HCT116 (cell line): Measurements from ENCODE around the gene ITGB1BP1. TPM values are rescaled to one million over a fixed set of nuclear protein-coding genes. Genes with fewer than 3 reads are reported as not detected.

Experiments
- ATAC-seq: fragments of 200-7000 bp; cut with Tn5 transposase; 2 replicates; pipeline ENCODE4 v1.9.1; 2020; ENCODE audit warnings: mild to moderate bottlenecking, moderate library complexity
- BruUV-seq: library from RNA; stranded (reverse); fragments of 400-500 nt; replicated peaks from 2 replicates; lab custom pipeline; 2021; lab: Mats Ljungman, UMichigan
- CTCF ChIA-PET: fragments of 300-600 bp; sonication (Branson Sonifier 250); formaldehyde crosslinking; loops from one replicate; lab custom pipeline; 2021; ENCODE audit warnings: antibody characterized with exemption; lab: Charles Lee
- POLR2A ChIA-PET: fragments of 300-600, 350-600 bp; sonication (Branson Sonifier 250); formaldehyde crosslinking; loops from one replicate; lab custom pipeline; 2021; ENCODE audit warnings: antibody characterized with exemption; lab: Charles Lee
- RAD21 ChIA-PET, 2 experiments: fragments of 300-600 bp; sonication (Branson Sonifier 250); formaldehyde crosslinking; loops; one replicate each; lab custom pipeline; 2023; ENCODE audit warnings: low total read pairs in 2 of 2; ENCODE audit not compliant: uncharacterized antibody in 2 of 2, unreplicated experiment in 2 of 2, low non-redundant PET in 1 of 2; lab: Charles Lee
- DNase-seq: peaks from one replicate; pipeline ENCODE4 v3.0.0-alpha.2; 2010; ENCODE audit warnings: low read depth, low spot score
- H2AFZ ChIP-seq: fragments of 200-600 bp; shearing (Covaris generic), sonication (generic); 2 replicates; pipeline ENCODE4 v1.6.1; 2017; ENCODE audit warnings: low read depth, mixed run types, mixed read lengths, antibody characterized with exemption, low read length; ENCODE audit not compliant: poor library complexity, severe bottlenecking
- H3K27ac ChIP-seq: 2 replicates; pipeline ENCODE4 v1.5.1; 2012; ENCODE audit warnings: low read depth, low read length
- H3K27me3 ChIP-seq: fragments of 200-600 bp; sonication (generic); 2 replicates; pipeline ENCODE4 v1.6.1; 2016; ENCODE audit warnings: mixed run types, low read length, mixed read lengths; ENCODE audit not compliant: insufficient read depth
- H3K36me3 ChIP-seq, 2 experiments: fragments of 200-500 bp in 1 of 2; fragments of 200-600 bp in 1 of 2; sonication (Bioruptor generic) in 1 of 2; sonication (generic) in 1 of 2; 2 replicates each; pipeline versions ENCODE4 v1.5.1 to v1.6.1; 2014 to 2016; ENCODE audit warnings: low read length in 2 of 2, inconsistent platforms in 1 of 2, mixed read lengths in 1 of 2, mixed run types in 1 of 2; ENCODE audit not compliant: insufficient read depth in 2 of 2, control insufficient read depth in 1 of 2
- H3K4me1 ChIP-seq, 2 experiments: fragments of 200-600 bp in 1 of 2; sonication (generic) in 1 of 2; 2 replicates each; pipeline versions ENCODE4 v1.5.1 to v1.6.1; 2012 to 2017; ENCODE audit warnings: low read length in 2 of 2, inconsistent platforms in 1 of 2, mild to moderate bottlenecking in 1 of 2, mixed read lengths in 1 of 2, mixed run types in 1 of 2, moderate library complexity in 1 of 2; ENCODE audit not compliant: insufficient read depth in 2 of 2, control insufficient read depth in 1 of 2
- H3K4me2 ChIP-seq: fragments of 200-600 bp; sonication (generic); 2 replicates; pipeline ENCODE4 v1.6.1; 2017; ENCODE audit warnings: mixed run types, low read length, mixed read lengths
- H3K4me3 ChIP-seq, 2 experiments: fragments of 200-600 bp in 1 of 2; sonication (generic) in 1 of 2; replicated peaks in 1 of 2; 2 replicates each; pipeline ENCODE4 v1.5.1; 2011 to 2016; ENCODE audit warnings: low read length in 2 of 2, control low read depth in 1 of 2, low read depth in 1 of 2, mild to moderate bottlenecking in 1 of 2, mixed read lengths in 1 of 2, mixed run types in 1 of 2
- H3K79me2 ChIP-seq: fragments of 200-600 bp; sonication (generic); 2 replicates; pipeline ENCODE4 v1.6.1; 2017; ENCODE audit warnings: mild to moderate bottlenecking, mixed run types, low read length, moderate library complexity, mixed read lengths; ENCODE audit not compliant: insufficient read depth
- H3K9ac ChIP-seq: fragments of 200-600 bp; sonication (generic); 2 replicates; pipeline ENCODE4 v1.6.1; 2016; ENCODE audit warnings: low read length, mixed read lengths
- H3K9me2 ChIP-seq: fragments of 200-600 bp; sonication (generic), shearing (Covaris generic); 2 replicates; pipeline ENCODE4 v1.6.1; 2017; ENCODE audit warnings: mixed run types, mild to moderate bottlenecking, moderate library complexity; ENCODE audit not compliant: insufficient read depth
- H3K9me3 ChIP-seq, 2 experiments: fragments of 200-500 bp in 1 of 2; fragments of 200-600 bp in 1 of 2; sonication (Bioruptor generic) in 1 of 2; sonication (generic) in 1 of 2; 2 replicates each; pipeline ENCODE4 v1.6.1; 2014 to 2017; ENCODE audit warnings: low read length in 2 of 2, mixed read lengths in 2 of 2, inconsistent platforms in 1 of 2, low read depth in 1 of 2, mild to moderate bottlenecking in 1 of 2, mixed run types in 1 of 2, moderate library complexity in 1 of 2; ENCODE audit not compliant: control insufficient read depth in 1 of 2, insufficient read depth in 1 of 2
- H4K20me1 ChIP-seq: fragments of 200-600 bp; sonication (generic), shearing (Covaris generic); 2 replicates; pipeline ENCODE4 v1.6.1; 2017; ENCODE audit warnings: mixed run types, mild to moderate bottlenecking, moderate library complexity; ENCODE audit not compliant: insufficient read depth
- ATF3 ChIP-seq: IDR thresholded peaks from 2 replicates; pipeline ENCODE4 v1.6.1; 2012
- CEBPB ChIP-seq: IDR thresholded peaks from 2 replicates; pipeline ENCODE4 v1.6.1; 2012; ENCODE audit warnings: low read depth
- EGR1 ChIP-seq: IDR thresholded peaks from 2 replicates; pipeline ENCODE4 v1.6.1; 2012; ENCODE audit warnings: low read depth
- ELF1 ChIP-seq: IDR thresholded peaks from 2 replicates; pipeline ENCODE4 v1.6.1; 2012; ENCODE audit warnings: low read depth, borderline replicate concordance
- JUND ChIP-seq: IDR thresholded peaks from 2 replicates; pipeline ENCODE4 v1.6.1; 2012
- MAX ChIP-seq: IDR thresholded peaks from 2 replicates; pipeline ENCODE4 v1.6.1; 2012
- POLR2AphosphoS5 ChIP-seq: IDR thresholded peaks from 2 replicates; pipeline ENCODE4 v1.6.1; 2011; ENCODE audit warnings: mild to moderate bottlenecking, low read depth, low read length, moderate library complexity
- RAD21 ChIP-seq: IDR thresholded peaks from 2 replicates; pipeline ENCODE4 v1.6.1; 2012; ENCODE audit warnings: low read depth, mild to moderate bottlenecking
- REST ChIP-seq: IDR thresholded peaks from 2 replicates; pipeline ENCODE4 v1.6.1; 2012; ENCODE audit warnings: low read depth
- SIN3A ChIP-seq: IDR thresholded peaks from 2 replicates; pipeline ENCODE4 v1.6.1; 2012; ENCODE audit warnings: low read depth
- SP1 ChIP-seq: IDR thresholded peaks from 2 replicates; pipeline ENCODE4 v1.6.1; 2012; ENCODE audit warnings: low read depth
- TCF7L2 ChIP-seq: IDR thresholded peaks from 2 replicates; pipeline ENCODE4 v1.7.0; 2011; ENCODE audit warnings: borderline replicate concordance, inconsistent platforms; ENCODE audit not compliant: insufficient read depth, insufficient read length; ENCODE audit errors: extremely low read depth
- YY1 ChIP-seq: IDR thresholded peaks from 2 replicates; pipeline ENCODE4 v1.6.1; 2011; ENCODE audit warnings: low read length, low read depth, moderate library complexity, mild to moderate bottlenecking; ENCODE audit not compliant: insufficient replicate concordance; ENCODE audit errors: extremely low read depth
- ZBTB33 ChIP-seq: IDR thresholded peaks from 2 replicates; pipeline ENCODE4 v1.6.1; 2011; ENCODE audit warnings: mild to moderate bottlenecking, low read length, moderate library complexity; ENCODE audit not compliant: insufficient replicate concordance; ENCODE audit errors: extremely low read depth
- ZNF274 ChIP-seq: fragments of 200-500 bp; sonication (Bioruptor generic); IDR thresholded peaks from 2 replicates; pipeline ENCODE4 v1.6.1; 2014; ENCODE audit warnings: mild to moderate bottlenecking, low read depth, low read length, inconsistent platforms
- intact Hi-C: fragments of 100-400 bp; cut with micrococcal nuclease; formaldehyde crosslinking; loops from 2 replicates; pipeline ENCODE4 v1.10.0; 2022
- total RNA-seq: library from RNA; stranded (reverse); gene quantifications from one replicate; pipeline ENCODE4 v1.2.1, GENCODE V29; 2021; ENCODE audit not compliant: unreplicated experiment

Gene ITGB1BP1
- total RNA-seq, 1 experiment from 2014 or later, result 86.9 TPM

- ChIA-PET POLR2A (no interaction called here), CTCF (no interaction called here), RAD21 (no interaction called here)
- Histone ChIP-seq H3K36me3 (peaks cover 24 to 37% of the 10 kb centered on the region in 2 experiments; a peak in 3 of 4 replicates), H2AFZ (no peak overlapping the region), H3K27me3 (no peaks in the 10 kb centered on the region), H3K9me3 (no peaks in the 10 kb centered on the region), H3K9me2 (no peaks in the 10 kb centered on the region), H3K9ac (no peak overlapping the region), H3K4me1 (no peaks in the 10 kb centered on the region), H3K4me2 (no peak overlapping the region), H3K79me2 (no peaks in the 10 kb centered on the region), H4K20me1 (no peaks in the 10 kb centered on the region), H3K4me3 (no peak overlapping the region), H3K27ac (no peak overlapping the region)
- ATAC-seq (no peak), DNase-seq (no peak)
- BruUV-seq, result no TSS peak
- TF ChIP-seq ZBTB33 (no peak), ATF3 (no peak), CEBPB (no peak), YY1 (no peak), SP1 (no peak), RAD21 (no peak), REST (no peak), JUND (no peak), EGR1 (no peak), ELF1 (no peak), TCF7L2 (no peak), SIN3A (no peak), MAX (no peak), ZNF274 (no peak), POLR2AphosphoS5 (no peak)
- intact Hi-C loops, result no loop called here
Measured at GRCh38 chr2:9440058-9440727, 16.9 kb upstream of the ITGB1BP1 start.
